HG03520 (cell line): ENCODE data around the gene EDAR.

Experiments
- ATAC-seq: cut with Tn5 transposase; IDR thresholded peaks from one replicate; pipeline ENCODE4 v1.9.1; 2021; ENCODE audit warnings: mild to moderate bottlenecking, moderate library complexity; ENCODE audit not compliant: unreplicated experiment

EDAR gene

GRCh38 chr2:108942231-108942825, 46.7 kb downstream of the EDAR start:
- ATAC-seq: no peak

GRCh38 chr2:108941767-108942166, 47.3 kb downstream of the EDAR start:
- no peak for ATAC-seq

GRCh38 chr2:108941161-108941665, 47.8 kb downstream of the EDAR start:
- no peak for ATAC-seq

GRCh38 chr2:108940156-108940555, 48.9 kb downstream of the EDAR start:
- no peak for ATAC-seq

- no peak for ATAC-seq
These were observed 50.8 kb downstream of the EDAR start for GRCh38 chr2:108938077-108938710.

- no peak for ATAC-seq
These were observed 51.5 kb downstream of the EDAR start for GRCh38 chr2:108937367-108938017.

GRCh38 chr2:108936866-108937265, 52.2 kb downstream of the EDAR start:
- ATAC-seq: no peak

GRCh38 chr2:108936076-108936864, 52.8 kb downstream of the EDAR start:
- no peak for ATAC-seq

GRCh38 chr2:108935271-108935741, 53.7 kb downstream of the EDAR start:
- no peak for ATAC-seq

GRCh38 chr2:108934583-108935245, 54.3 kb downstream of the EDAR start:
- no peak for ATAC-seq

- ATAC-seq: no peak
These were observed 54.9 kb downstream of the EDAR start for GRCh38 chr2:108934151-108934550.

- no peak for ATAC-seq
These were observed 55.3 kb downstream of the EDAR start for GRCh38 chr2:108933691-108934117.

GRCh38 chr2:108932736-108933332, 56.2 kb downstream of the EDAR start:
- ATAC-seq: no peak

- ATAC-seq: no peak
These were observed 57.6 kb downstream of the EDAR start for GRCh38 chr2:108931372-108931771.

GRCh38 chr2:108929807-108930425, 59.1 kb downstream of the EDAR start:
- ATAC-seq: no peak

- ATAC-seq: no peak
These were observed 60.2 kb downstream of the EDAR start for GRCh38 chr2:108928660-108929377.

- no peak for ATAC-seq
These were observed 60.9 kb downstream of the EDAR start for GRCh38 chr2:108927936-108928659.

- no peak for ATAC-seq
These were observed 61.6 kb downstream of the EDAR start for GRCh38 chr2:108927405-108927804.
